ENCODE data around the gene DLD.
"Not testable (repeated sequence)": the region's sequence is repeated elsewhere in the genome, so short reads cannot be mapped to it uniquely, and the experiment has no call there.

DLD gene

DNA sequence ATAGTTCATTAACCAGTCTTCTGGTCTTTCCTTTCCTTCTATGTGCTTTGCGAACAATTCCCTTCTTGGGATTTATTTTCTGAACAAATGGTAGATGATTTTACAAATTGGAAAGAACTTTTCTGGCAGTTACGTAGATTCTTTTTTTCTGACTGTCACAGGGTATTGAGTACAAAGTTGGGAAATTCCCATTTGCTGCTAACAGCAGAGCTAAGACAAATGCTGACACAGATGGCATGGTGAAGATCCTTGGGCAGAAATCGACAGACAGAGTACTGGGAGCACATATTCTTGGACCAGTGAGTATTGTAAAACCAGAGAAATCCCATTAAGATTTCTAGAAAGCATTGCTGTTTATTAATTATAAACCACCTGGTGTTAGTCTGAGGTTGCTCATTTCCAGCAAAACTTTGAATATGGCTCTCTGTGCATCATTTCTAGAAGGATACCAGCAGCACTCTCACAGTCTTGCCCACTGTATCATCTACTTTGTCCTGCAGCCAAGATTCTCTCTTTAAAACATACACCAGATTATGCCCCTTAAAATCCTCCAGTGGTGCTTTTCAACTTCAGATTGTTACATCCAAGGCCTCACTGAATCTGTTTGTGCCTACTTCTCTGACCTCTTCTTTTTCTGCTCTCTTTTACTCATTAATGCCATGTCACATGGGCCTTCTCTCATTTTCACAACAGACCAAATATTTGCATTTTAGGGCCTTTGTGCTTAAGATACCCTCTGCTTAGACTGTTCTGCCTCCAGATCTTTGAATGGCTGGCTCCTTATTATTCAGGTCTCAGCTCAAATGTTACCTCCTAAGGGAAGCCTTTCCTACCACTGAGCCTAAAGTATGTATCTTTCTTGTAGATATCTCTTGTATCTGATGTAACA, 27.0 kb downstream of the DLD start:
- DNase-seq: no peak

DNA sequence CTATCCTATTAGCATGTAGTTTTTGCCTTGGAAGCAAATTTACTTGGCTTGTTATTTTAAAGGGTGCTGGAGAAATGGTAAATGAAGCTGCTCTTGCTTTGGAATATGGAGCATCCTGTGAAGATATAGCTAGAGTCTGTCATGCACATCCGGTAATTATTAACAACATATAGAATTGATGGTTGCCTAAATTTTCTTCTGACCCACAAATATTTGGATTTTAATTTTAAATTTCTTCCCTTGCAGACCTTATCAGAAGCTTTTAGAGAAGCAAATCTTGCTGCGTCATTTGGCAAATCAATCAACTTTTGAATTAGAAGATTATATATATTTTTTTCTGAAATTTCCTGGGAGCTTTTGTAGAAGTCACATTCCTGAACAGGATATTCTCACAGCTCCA, 28.0 kb downstream of the DLD start:
- no peak for DNase-seq

GRCh38 chr7:107920048-107920772, 29.2 kb downstream of the DLD start:
- no peak for DNase-seq

GRCh38 chr7:107921826-107922225, 30.8 kb downstream of the DLD start:
- not testable (repeated sequence) for DNase-seq

GRCh38 chr7:107922886-107923285, 31.9 kb downstream of the DLD start:
- no peak for DNase-seq

- DNase-seq: no peak
Measured at GRCh38 chr7:107924841-107925504, 34.0 kb downstream of the DLD start.

DNA sequence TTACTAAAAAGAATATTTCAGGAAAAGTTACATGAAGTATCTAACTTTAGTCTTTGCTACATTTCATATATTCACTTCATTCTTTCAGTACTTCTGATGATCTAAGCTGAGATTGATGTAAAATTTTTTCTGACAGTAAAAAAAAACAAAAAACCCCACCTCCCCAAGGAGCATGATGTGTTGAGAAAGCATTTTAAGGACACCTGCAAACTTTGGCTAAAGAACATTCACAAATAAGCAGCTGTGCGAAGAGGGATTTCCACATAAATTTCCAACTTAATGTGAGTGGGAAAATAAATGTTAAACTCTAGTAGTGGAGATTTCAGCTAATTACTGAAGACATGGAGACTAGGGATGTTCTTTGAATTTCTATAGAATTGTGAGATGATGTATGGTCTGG, 35.5 kb downstream of the DLD start:
- no peak for DNase-seq

DNA sequence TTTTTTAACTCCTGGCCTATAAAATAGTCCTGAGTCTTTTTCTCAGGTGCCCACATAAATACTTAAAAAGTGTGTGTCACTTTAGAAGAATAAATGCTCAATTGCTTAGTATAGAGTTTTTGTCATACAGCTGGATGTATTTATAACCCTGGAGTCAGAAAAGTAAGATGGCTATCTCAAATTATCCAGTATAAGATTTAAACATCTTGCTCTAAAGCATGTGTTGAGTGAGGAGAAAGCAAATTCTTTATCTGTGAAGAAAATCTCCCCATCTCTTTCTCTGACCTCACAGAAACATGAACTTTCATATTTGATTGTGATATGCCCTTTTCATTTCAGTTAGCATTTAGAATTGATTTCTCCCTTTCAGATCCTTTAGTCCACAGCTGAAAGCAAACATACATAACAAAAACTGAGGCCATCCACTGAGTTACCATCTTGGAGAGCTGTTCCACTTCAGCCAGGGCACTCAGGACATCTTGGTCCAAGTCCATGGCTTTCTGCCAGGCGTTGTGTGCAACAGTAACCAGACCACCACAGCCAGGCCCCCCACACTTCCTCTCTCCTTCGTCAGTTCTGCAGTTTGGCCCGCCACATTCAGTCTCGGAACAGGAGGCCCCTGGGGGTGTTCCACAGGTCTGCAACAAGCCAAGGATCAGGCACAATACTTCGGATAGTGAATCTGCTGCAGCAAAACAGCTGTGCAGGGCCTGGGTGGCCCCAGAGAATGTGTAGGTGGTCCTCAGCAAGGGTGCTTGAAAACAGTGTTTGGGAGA, 40.9 kb downstream of the DLD start:
- DNase-seq: no peak

DNA sequence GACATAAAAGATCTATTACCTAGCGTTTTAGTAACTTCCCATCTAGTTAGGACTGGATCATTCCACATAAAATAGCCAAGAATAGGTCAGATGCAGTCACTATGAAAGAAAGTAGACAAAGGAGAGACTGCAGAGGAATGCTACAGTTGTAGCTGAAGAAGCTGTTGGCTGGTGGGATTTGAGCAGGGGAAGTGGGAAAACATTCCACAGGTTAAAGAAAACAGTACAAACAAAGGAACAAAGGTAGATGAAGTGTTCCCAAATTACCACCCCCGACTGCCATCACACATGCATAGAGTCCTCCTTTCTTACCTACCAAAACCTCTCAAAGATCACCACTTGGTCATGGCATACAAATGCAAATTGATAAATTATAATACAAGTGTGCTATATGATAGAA, 41.8 kb downstream of the DLD start:
- DNase-seq: no peak

DNA sequence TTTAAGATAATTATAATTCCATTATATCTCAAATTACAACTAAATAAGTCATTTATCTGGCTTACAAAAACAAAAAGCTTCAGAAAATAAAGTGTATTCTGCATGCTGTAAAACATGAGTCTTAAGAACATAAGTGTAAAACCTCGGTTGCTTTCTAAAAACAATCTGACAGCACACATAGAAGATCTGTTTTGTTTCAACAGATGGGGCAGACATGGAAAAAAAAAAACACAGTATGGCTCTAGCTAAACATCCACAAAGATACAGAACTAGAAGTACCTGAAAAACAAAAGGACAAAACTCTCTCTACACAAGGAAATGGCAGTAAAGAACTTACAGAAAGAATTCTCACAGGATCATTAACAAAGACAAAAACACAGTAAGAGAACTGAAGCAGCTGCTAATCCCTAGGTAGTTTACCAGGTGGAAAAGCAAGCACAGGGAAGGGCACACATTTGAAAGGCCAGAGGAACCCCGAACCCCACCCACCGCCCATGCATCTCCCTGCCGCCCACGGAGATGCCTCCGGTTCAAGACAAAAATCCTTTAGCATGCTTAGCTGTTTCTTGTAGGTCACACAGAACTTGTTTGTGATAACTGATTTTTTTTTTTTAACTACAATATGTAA, 42.5 kb downstream of the DLD start:
- no peak for DNase-seq

- no peak for DNase-seq
Measured at GRCh38 chr7:107934991-107935770, 44.2 kb downstream of the DLD start.

- DNase-seq: no peak
Measured at GRCh38 chr7:107936312-107936711, 45.3 kb downstream of the DLD start.

DNA sequence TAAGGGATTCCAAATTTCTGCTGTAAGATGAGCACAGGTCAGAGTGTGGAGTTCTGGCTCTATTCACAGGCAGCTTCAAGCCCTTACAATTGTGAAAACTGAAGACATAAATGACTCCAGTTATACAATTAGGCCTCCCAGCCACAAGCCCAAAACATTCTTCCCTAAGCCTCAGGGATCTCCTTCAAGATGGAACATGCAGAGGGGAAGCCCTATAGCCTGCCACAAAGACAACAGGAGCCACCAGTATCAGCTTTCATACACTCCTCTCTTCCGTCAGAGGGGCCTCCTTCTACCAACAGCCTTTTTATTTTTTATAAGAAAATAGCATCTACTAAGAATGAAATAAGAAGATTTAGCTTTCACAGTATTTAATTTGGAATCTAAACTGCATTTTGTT, 46.5 kb downstream of the DLD start:
- DNase-seq: no peak

DNA sequence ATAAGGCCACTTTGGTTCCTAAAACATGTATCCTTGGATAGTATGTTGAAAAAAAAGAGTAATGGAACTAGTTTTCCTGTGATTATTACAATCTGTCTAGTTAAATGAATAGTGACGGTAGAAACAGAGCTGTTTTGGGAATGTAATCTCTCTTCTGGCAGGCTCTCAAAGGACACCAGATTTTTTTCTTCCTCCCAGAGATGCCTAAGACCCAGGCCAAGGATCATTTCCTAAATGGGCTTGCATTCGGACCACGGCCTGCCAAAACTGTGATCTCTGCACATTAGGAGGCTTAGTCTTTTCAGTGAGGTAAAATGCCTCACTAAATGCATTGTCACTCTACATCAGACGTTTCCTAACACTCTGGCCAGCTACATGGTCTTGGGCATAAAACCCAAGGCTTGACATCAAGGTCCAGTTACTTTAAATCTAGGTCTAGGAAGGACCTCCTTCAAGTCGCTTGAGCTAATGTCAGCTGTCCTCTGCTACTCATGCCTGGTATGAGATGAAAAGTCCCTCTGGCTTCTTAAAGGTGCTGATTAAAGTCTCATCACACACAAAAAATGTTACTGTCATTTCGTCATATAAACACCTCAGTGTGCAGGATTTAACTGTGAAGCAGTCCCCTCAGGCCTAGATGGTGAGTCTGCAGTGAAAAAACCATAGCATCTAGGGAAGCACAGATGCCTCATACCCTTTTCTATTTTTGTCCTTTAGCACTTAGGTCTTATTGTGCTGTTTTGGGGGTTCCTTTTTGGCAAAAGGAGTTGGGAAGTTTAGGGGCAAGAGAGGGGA, 47.7 kb downstream of the DLD start:
- no peak for DNase-seq

- DNase-seq: no peak
Measured at GRCh38 chr7:107939573-107940489, 48.8 kb downstream of the DLD start.

GRCh38 chr7:107940951-107941350, 50.0 kb downstream of the DLD start:
- DNase-seq: no peak

- no peak for DNase-seq
Measured at GRCh38 chr7:107943018-107943417, 52.0 kb downstream of the DLD start.

GRCh38 chr7:107944411-107945169, 53.6 kb downstream of the DLD start:
- DNase-seq: no peak

- DNase-seq: no peak
Measured at GRCh38 chr7:107945332-107945731, 54.3 kb downstream of the DLD start.

Measured in activated naive CD4-positive, alpha-beta T cell treated with Interleukin-2 at 50 U/mL for 16 hours (primary cell).